Esophagus muscularis mucosa (tissue), 4 donors: ENCODE data around the gene MYO10. TPM values are rescaled to one million over a fixed set of nuclear protein-coding genes. Genes with fewer than 3 reads are reported as not detected.

Experiments
- DNase-seq: peaks from one replicate; pipeline ENCODE4 v3.0.0-alpha.2; 2017; ENCODE audit errors: extremely low spot score
- H3K27ac ChIP-seq, 4 donors: fragments of 200-600 bp; sonication (generic); replicated peaks in 1 of 4; 1 replicate in 3 of 4; 2 replicates in 1 of 4; pipeline ENCODE4 v1.5.1; 2016 to 2019; ENCODE audit warnings: mild to moderate bottlenecking in 1 of 4
- H3K27me3 ChIP-seq, 4 donors: fragments of 200-600 bp; sonication (generic); one replicate each; pipeline versions ENCODE4 v1.5.1 to v1.6.0; 2016 to 2019
- H3K36me3 ChIP-seq, 4 donors: fragments of 200-600 bp; sonication (generic); one replicate each; pipeline ENCODE4 v1.5.1; 2016 to 2019
- H3K4me1 ChIP-seq, 4 donors: fragments of 200-600 bp; sonication (generic); one replicate each; pipeline ENCODE4 v1.5.1; 2016 to 2019
- H3K4me3 ChIP-seq, 4 donors: fragments of 200-600 bp; sonication (generic); 1 replicate in 2 of 4; 2 replicates in 2 of 4; pipeline ENCODE4 v1.5.1; 2016 to 2019; ENCODE audit warnings: mild to moderate bottlenecking in 4 of 4, moderate library complexity in 1 of 4
- H3K9me3 ChIP-seq, 4 donors: fragments of 200-600 bp; sonication (generic); 1 replicate in 3 of 4; 2 replicates in 1 of 4; pipeline ENCODE4 v1.5.1; 2016 to 2019
- EP300 ChIP-seq: sonication (generic); formaldehyde crosslinking; IDR thresholded peaks from one replicate; pipeline ENCODE4 v1.6.1; 2017; ENCODE audit warnings: antibody characterized with exemption
- POLR2A ChIP-seq: fragments of 450-650 bp; IDR thresholded peaks from one replicate; pipeline ENCODE4 v1.6.1; 2017; ENCODE audit warnings: antibody characterized with exemption, moderate library complexity, mild to moderate bottlenecking, low read depth
- POLR2AphosphoS5 ChIP-seq, 2 donors: sonication (generic); formaldehyde crosslinking; IDR thresholded peaks; one replicate each; pipeline ENCODE4 v1.6.1; 2017; ENCODE audit warnings: antibody characterized with exemption in 2 of 2
- WGBS: methylation state at CpG from one replicate; pipeline ENCODE4 v1.1.5; 2018; 5-methylcytosine and 5-hydroxymethylcytosine counted together
- intact Hi-C: fragments of 100-400 bp; cut with DNase I; formaldehyde crosslinking; loops from one replicate; pipeline ENCODE4 v1.15.1; 2023
- total RNA-seq, 4 donors: library from RNA; depleted of rRNA; stranded (reverse); fragments of >200 nt; gene quantifications; one replicate each; pipeline versions ENCODE4 v1.1.0 to v1.2.1, GENCODE V29; 2016
- TF ChIP-seq, protein P1 (sequence below), 3 experiments: fragments of 200-600 bp in 2 of 3; fragments of 450-650 bp in 1 of 3; sonication (generic) in 2 of 3; IDR thresholded peaks; one replicate each; pipeline ENCODE4 v1.5.1; 2017 to 2019; ENCODE audit warnings: antibody characterized with exemption in 3 of 3, mild to moderate bottlenecking in 2 of 3, moderate library complexity in 1 of 3

MYO10 gene
- total RNA-seq, 4 donors from 2014 or later: 7.1 to 9.3 (median 7.8) TPM

DNA sequence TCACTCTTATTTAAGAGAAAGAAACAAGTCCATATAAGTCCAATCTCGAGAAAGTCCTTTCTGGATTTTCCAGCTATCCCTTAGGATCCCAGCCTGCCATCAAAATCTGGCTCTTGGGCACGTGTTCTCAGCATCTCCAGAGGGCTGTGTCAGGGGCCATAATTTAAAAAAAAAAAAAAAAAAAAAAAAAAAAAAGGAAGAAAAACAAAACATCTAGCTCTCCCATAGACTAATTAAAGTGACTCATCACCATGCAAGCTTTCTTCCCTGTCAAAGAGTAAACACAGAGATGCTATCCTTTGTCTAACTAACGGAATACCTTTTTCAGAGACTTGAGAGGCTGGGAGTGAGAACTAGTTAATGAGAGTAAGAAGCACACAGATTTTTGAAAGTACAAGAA is 44.9 kb upstream of the MYO10 start:
- TF ChIP-seq EP300 (no peak), POLR2AphosphoS5 (IDR thresholded peaks at IDR 0.05) (no peak), POLR2A (no peak)
- TF ChIP-seq, protein P1, sequence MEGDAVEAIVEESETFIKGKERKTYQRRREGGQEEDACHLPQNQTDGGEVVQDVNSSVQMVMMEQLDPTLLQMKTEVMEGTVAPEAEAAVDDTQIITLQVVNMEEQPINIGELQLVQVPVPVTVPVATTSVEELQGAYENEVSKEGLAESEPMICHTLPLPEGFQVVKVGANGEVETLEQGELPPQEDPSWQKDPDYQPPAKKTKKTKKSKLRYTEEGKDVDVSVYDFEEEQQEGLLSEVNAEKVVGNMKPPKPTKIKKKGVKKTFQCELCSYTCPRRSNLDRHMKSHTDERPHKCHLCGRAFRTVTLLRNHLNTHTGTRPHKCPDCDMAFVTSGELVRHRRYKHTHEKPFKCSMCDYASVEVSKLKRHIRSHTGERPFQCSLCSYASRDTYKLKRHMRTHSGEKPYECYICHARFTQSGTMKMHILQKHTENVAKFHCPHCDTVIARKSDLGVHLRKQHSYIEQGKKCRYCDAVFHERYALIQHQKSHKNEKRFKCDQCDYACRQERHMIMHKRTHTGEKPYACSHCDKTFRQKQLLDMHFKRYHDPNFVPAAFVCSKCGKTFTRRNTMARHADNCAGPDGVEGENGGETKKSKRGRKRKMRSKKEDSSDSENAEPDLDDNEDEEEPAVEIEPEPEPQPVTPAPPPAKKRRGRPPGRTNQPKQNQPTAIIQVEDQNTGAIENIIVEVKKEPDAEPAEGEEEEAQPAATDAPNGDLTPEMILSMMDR (IDR thresholded peaks at IDR 0.05): no peak
- Histone ChIP-seq H3K9me3 (no peaks in the 10 kb centered on the region), H3K27me3 (no peaks in the 10 kb centered on the region), H3K36me3 (no peaks in the 10 kb centered on the region), H3K4me3 (no peak overlapping the region), H3K27ac (no peak overlapping the region), H3K4me1 (no peaks in the 10 kb centered on the region)
- 69% methylated on average over 3 of the region's 3 CpGs for WGBS
- intact Hi-C loops: no loop called here
- DNase-seq: no peak

DNA sequence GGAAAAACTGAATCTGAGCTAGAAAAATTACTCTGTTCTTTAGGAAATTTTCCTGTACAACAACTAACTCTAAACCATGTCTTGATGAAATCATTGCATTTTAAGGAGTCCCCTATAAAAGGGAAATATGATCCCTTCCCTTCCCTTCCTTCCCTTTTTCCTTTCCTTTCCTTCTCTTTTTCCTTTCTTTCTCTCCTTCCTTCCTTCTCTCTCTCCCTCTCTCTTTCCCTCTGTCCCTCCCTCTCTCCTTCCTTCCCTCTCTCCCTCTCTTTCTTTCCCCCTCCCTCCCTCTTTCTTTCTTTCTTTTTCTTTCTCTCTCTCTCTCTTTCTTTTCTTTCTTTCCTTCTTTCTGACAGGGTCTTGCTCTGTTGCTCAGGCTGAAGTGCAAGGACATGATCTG is 42.2 kb upstream of the MYO10 start:
- no peaks in the 10 kb centered on the region for H3K27me3 ChIP-seq
- H3K4me3 ChIP-seq: no peak overlapping the region
- DNase-seq: no peak
- no peak overlapping the region for H3K27ac ChIP-seq
- no peaks in the 10 kb centered on the region for H3K36me3 ChIP-seq
- TF ChIP-seq, protein P1 (IDR thresholded peaks at IDR 0.05): no peak
- TF ChIP-seq EP300 (no peak), POLR2A (no peak), POLR2AphosphoS5 (IDR thresholded peaks at IDR 0.05) (no peak)
- intact Hi-C loops: no loop called here
- no peaks in the 10 kb centered on the region for H3K4me1 ChIP-seq
- no peaks in the 10 kb centered on the region for H3K9me3 ChIP-seq

DNA sequence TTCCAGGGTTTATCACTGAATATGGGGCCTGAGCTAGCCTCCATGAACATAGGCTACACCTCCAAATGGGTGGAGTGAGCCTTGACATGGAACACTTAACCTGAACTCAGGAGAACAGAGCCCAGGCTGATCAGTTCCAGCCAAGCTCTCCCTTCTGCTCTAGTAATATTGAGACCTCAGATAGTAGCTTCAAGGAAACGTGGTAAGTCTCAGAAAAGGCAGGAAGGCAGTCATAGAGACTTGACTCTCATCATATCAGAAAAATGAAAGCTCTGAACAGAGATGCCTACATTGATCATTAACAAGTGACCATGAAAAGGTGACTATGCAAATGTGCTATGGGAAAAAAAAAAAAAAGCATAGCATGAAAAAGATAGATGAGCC is 40.5 kb upstream of the MYO10 start:
- H3K36me3 ChIP-seq: no peaks in the 10 kb centered on the region
- no peak overlapping the region for H3K27ac ChIP-seq
- TF ChIP-seq, protein P1 (IDR thresholded peaks at IDR 0.05): no peak
- TF ChIP-seq POLR2AphosphoS5 (IDR thresholded peaks at IDR 0.05) (no peak), EP300 (no peak), POLR2A (no peak)
- 58% methylated on average over 1 of the region's 1 CpG for WGBS
- intact Hi-C loops: no loop called here
- H3K27me3 ChIP-seq: no peaks in the 10 kb centered on the region
- no peak overlapping the region for H3K4me3 ChIP-seq
- no peaks in the 10 kb centered on the region for H3K9me3 ChIP-seq
- DNase-seq: no peak
- no peaks in the 10 kb centered on the region for H3K4me1 ChIP-seq

DNA sequence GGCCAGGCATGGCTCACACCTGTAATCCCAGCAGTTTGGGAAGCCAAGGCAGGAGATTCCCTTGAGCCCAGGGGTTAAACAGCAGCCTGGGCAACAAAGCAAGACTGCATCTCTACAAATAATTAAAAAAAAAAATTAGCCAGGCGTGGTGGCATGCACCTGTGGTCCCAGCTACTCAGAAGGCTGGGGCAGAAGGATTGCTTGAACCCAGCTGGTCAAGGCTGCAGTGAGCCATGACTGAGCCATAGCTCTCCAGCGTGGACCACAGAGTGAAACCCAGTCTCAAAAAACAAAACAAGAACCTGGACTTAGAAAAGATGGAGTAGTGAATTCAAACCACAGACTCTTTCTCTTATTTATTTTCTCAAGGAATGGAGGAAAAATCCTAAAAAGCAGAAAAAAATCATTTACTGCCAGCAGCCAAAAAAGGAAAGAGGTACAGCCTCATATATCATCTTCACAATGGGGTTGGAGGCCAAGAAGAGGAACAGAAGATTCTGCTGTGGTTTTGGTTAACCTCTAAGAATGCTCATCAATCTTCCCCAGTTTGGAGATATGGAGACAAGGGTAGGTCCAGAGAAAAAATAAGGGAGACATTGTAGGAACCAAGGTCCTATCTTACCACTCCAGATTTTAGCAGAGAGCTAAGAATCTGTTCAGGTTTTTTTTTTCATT is 40.0 kb upstream of the MYO10 start:
- no peak overlapping the region for H3K27ac ChIP-seq
- no peaks in the 10 kb centered on the region for H3K36me3 ChIP-seq
- TF ChIP-seq, protein P1 (IDR thresholded peaks at IDR 0.05): no peak
- TF ChIP-seq POLR2A: no peak
- H3K4me3 ChIP-seq: no peak overlapping the region
- H3K27me3 ChIP-seq: no peaks in the 10 kb centered on the region
- DNase-seq: no peak
- H3K4me1 ChIP-seq: no peaks in the 10 kb centered on the region
- no peaks in the 10 kb centered on the region for H3K9me3 ChIP-seq
- intact Hi-C loops: no loop called here
- WGBS: 92% methylated on average over 2 of the region's 2 CpGs

DNA sequence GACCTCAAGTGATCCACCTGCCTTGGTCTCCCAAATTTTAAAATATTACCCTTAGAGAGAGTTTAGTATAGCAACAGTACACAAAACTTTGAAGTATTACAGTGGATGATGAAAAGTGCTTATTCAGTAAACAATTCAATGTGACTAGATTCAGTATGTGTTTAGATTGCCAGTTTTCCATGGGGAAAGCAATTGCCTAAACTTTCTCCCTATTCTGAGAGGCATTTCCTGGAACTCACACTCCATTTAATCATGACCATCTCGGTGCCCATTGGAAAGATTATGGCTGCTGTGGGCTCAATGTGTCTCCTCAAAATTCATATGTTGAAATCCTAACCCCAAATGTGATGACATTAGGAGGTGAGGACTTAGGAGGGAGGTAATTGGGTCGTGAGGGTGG is 38.9 kb upstream of the MYO10 start:
- H3K4me3 ChIP-seq: no peak overlapping the region
- H3K4me1 ChIP-seq: no peaks in the 10 kb centered on the region
- no peaks in the 10 kb centered on the region for H3K9me3 ChIP-seq
- no peaks in the 10 kb centered on the region for H3K27me3 ChIP-seq
- WGBS: 63% methylated on average over 2 of the region's 2 CpGs
- no peak for DNase-seq
- H3K36me3 ChIP-seq: no peaks in the 10 kb centered on the region
- intact Hi-C loops: no loop called here
- H3K27ac ChIP-seq: no peak overlapping the region
- TF ChIP-seq POLR2A: no peak
- TF ChIP-seq, protein P1 (IDR thresholded peaks at IDR 0.05): no peak
- TF ChIP-seq POLR2AphosphoS5 (IDR thresholded peaks at IDR 0.05): no peak
- TF ChIP-seq EP300: no peak
